ENCODE data around the gene ISYNA1.

Gene ISYNA1

DNA sequence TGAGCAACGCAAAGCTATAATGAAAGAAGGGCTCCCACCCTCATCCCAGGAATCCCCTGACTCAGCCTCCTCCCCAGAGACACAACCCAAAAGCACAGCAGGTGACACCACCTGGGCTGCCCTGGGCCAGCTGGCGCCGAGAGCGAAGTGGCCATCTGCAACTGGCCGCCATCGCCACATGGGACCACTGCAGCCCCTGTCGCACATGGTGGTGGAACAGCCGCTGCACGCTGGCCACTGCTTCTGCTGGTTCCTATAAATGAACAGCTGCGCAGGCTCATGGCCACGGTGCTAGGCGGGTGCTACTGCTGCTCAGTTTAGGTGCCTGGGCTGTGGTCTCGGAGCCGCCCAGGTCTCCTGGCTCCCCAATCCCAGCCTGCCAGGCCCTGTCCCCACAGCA lies 11.6 kb upstream of the ISYNA1 start:
- in situ Hi-C loops (cut with MboI; ENCODE audit: low pct_unique_long_range_greater_than_20kb, low sequenced_read_pairs) = no loop called here
- no peak for DNase-seq

DNA sequence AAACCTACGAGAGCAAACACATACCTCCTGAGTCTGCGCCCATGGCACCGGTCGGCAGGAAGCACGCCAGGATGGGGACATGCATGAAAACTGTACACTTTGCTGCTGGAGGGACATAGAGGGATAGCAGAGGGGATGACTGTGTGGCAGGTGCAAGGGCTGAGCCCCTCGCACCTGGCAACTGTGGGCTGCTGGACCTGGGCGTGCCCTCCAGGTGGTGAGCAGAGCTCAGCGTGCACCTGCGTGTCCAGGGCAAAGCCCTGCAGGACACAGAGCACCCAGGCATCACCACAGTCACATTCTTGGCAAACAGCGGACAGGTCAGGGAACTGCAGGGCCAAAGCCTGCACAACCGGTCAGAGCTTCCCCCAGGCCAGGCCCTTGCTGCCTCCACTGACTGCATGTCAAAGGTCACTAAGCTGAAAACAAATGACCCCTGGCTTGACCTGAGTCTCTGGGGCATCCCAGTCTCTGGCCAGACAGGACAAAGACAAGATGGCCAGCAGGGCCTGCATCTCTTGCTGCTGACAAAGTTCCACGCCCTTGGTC lies 9.0 kb upstream of the ISYNA1 start:
- no peak for DNase-seq
- in situ Hi-C loops (cut with MboI; ENCODE audit: low pct_unique_long_range_greater_than_20kb, low sequenced_read_pairs) = no loop called here

DNA sequence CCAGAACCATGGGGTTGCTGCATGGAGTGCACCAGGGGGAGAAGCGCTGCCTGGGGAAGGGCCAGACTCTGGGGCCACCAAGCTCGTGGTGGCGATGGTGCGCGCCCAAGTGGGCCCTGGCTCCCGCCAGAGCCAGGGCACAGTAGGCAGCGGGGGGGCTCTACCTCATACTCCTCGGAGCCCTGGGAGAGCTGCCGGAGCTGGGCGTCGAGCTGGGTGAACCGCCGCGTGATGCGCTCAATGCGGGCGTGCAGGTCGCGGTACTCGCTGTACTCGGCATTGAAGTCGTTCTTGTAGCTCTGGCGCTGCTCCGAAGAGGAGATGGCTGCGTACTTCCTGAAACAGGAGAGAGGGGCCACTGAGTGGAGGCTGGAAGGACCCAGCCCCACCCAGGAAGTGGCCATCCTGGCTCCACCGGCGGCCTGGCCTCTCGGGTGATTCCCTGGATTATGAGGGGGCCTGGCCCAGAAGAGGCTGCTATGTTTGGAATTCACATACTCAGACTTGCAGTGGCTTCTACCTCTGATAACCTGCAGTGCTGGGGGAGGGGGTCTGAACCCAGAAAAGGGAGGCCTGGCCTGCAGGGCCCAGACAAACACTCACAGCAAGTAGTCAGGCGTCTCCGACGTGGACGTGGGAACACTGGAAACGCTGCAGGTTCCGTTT lies 8.3 kb upstream of the ISYNA1 start:
- in situ Hi-C loops (cut with MboI; ENCODE audit: low pct_unique_long_range_greater_than_20kb, low sequenced_read_pairs) = no loop called here

DNA sequence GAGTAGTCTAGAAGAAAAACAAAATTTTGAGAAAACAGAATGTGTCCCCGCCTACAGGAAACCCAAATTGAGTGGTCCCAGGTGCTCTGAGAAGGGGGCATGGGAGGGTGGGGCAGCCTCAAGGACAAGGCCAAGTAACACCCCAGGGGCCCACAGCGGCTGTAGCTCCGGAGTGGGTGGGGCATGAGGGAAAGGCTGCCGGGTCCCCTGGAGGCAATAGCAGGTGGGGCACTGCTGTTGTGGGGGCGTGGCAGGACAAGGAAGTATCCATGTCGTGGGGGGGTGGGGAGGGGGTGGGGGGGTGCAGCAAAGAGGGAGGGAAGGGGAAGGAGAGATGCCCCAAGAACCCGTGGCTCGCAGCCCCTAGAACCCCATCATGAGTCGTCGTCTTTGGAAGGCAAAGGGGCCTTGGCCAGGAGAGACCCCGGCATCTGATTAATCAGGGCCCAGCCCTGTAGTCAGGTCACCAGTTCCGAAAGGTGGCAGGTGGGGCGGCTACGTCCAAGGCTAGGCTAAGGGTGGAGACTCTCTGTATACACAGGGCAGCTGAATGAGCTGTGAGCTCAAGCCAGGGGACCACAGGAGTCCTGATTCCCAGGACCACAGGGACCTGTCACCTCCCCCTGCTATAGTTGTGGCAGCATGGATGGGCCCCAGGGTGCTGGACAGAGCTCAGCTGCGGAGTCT lies 7.5 kb upstream of the ISYNA1 start:
- no peak for DNase-seq
- in situ Hi-C loops (cut with MboI; ENCODE audit: low pct_unique_long_range_greater_than_20kb, low sequenced_read_pairs) = no loop called here

More for the DNA sequence above, 8.3 kb upstream of the ISYNA1 start:
- no peak for DNase-seq

DNA sequence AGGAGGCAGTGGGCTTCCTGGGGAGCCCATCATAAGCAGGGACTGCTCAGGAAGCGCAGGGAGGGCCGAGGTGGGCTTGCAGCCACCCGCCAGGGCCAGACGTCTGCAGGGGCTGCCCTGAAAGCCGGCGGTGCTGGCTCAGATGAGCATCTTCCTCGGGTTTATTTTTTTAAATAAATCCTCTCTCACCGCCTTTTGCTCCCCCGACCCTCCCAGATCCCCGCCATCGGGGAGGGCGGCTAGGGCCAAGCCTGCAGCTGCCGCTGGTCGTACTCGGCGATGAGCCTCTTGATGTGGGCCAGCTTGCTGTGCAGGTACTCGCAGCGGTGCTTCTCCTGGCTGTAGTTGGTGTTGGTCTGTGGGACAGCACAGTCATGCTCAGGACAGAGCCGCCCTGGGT lies 6.6 kb upstream of the ISYNA1 start:
- in situ Hi-C loops (cut with MboI; ENCODE audit: low pct_unique_long_range_greater_than_20kb, low sequenced_read_pairs) = no loop called here
- DNase-seq = no peak

DNA sequence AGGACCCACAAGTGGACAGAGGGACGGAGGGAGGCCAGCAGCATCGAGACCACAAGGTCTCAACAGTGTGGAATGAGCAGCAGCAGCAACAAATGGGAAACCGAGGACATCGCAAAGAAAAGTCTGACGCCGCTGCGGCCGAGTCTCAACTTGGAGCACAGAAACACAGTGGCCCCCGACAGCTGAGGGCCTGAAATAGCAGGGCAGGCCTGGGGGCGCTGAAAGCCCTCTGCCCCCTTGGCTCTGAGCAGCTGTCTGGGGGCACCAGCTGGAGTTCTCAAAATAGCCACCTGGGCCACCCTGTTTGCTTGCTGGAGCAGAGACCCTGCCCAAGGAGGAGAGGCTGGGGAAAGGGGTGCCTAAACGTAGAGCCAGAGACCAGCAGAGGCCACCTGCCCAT lies 5.9 kb upstream of the ISYNA1 start:
- no peak for DNase-seq
- in situ Hi-C loops (cut with MboI; ENCODE audit: low pct_unique_long_range_greater_than_20kb, low sequenced_read_pairs) = no loop called here

DNA sequence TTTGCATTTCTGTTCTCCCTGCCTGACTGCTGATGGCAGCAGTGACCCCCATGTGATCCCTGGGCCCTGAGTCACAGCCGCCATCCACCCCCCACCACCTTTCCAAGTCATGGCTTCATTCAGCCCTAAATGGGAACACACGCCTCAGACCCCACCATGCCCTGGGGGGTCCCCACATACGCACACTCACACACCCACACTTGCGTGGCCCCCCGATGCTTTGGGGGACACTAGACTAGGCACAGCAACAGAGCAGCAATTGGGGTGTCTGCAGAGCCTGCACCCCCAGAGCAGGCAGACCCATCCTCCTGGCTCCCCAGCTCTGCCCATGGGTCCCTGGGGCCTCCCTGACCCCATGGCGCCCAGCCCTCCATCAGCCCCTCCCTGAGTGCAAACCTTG lies 5.5 kb upstream of the ISYNA1 start:
- in situ Hi-C loops (cut with MboI; ENCODE audit: low pct_unique_long_range_greater_than_20kb, low sequenced_read_pairs) = no loop called here
- DNase-seq = no peak

DNA sequence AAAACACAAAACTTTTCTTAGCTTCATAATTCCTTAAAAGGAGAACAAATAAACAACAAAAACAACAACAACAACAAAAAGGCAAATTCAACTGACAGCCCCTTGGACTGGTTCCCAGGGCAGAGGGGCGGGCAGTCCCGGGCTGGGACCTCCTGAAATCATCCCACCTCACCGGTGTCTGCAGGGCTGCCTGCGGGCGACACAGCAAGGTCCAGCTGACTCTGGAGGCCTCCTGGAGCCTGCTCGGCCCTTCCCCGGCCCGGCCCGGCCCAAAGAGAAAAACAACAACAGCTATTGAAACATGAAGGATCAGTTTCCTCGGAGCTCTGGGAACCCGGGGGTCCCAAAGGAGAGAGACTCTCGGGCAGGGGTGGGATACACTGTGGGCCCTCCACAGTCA lies 5.0 kb upstream of the ISYNA1 start:
- DNase-seq = no peak
- in situ Hi-C loops (cut with MboI; ENCODE audit: low pct_unique_long_range_greater_than_20kb, low sequenced_read_pairs) = no loop called here

DNA sequence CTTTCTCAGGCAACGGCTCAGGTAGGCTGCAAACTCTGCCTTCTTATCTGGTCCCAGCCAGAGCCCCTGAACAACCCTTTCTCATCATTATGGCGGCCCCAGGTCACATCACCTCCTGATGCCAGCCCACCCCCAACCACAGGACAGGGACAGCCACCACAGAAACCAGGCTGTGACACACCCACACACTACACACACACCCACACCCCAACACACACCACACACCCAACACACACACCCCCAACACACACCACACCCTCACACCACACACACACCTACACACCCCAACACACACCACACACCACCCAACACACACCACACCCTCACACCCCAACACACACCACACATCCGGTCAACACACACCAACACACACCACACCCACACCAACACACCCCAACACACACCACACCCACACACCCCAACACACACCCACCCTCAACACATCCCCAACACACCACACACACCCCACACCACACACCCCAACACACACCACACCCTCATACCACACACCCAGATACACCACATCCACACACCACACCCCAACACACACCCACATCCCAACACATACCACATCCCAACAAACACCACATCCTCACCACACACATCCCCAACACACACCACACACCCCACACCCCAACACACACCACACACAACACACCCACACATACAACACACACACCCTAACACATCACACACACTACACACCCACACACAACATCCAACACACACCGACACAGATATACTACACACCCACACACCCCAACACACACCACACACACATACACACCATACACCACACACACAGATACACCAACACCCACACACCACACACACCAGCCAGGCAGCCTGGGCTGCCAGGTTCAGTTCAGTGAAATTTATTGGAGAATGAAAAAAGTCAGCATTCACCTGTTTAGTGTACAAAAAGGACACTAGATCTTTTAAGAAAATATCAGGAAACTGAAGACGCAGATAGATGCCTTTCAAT lies 4.2 kb upstream of the ISYNA1 start:
- in situ Hi-C loops (cut with MboI; ENCODE audit: low pct_unique_long_range_greater_than_20kb, low sequenced_read_pairs) = no loop called here
- no peak for DNase-seq

DNA sequence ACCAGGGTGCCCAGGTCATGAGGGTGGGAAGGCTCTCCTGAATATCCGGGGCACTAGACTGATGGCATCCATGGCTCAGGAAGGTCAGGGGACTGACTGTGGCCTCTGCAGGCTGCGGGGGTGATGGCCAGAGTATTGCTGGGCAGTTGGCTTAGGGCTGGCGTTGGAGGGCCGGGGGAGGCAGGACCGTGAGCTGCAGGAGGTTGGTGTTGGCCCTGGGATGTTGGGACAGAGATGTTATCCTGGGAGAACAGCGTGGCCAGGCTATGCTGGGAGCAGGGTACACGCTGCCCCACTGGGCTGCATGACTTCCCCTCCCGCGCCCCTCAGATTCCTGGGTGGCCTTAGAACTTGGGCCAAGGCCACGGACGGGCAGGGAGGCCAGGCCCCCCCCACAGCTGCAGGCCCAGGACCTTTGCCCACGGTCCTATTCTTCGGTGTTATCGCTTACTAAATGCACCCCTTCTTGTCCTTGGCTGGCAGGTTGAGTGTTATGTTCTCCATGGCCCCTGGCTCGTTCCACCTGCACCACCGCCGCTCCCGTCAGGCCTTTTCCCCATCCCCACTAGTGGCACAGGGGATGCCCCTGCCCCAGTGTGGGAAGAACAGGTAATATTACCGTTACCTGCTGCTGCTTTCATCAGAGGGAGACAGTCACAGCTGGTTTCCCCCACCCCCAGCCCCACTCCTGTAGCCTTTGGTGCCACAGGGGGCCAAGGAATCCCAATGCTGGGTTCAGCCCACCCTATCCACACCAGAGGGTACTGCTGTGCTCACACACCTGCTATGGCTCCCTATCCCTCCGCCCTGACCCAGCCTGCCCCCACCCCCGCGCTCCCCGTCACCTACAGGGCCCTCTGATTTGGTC lies 3.2 kb upstream of the ISYNA1 start:
- in situ Hi-C loops (cut with MboI; ENCODE audit: low pct_unique_long_range_greater_than_20kb, low sequenced_read_pairs) = no loop called here
- DNase-seq = no peak

DNA sequence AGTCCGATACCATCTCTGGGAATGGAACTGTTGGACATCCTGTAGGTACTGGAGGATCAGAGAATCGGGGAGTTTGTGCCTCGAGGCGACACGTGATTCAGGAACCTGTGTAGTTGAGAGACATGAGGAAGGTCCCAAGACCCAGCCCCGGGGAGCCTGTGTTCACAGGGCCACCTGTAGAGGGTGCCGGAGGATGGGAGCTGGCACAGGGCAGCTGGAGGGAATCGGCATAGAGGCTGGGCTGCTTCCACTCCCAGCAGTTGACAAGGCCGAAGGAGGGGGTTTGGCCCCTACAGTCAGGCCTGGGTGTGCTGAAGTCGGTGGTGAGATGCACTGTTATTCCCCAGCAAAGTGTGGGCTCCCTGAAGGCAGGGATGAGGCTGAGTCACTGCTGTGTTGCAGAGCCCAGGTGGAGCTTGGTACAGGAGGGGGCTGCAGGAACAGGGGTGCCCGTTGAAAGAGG lies 2.5 kb upstream of the ISYNA1 start:
- in situ Hi-C loops (cut with MboI; ENCODE audit: low pct_unique_long_range_greater_than_20kb, low sequenced_read_pairs) = no loop called here
- peak; percentile 69 for DNase-seq

DNA sequence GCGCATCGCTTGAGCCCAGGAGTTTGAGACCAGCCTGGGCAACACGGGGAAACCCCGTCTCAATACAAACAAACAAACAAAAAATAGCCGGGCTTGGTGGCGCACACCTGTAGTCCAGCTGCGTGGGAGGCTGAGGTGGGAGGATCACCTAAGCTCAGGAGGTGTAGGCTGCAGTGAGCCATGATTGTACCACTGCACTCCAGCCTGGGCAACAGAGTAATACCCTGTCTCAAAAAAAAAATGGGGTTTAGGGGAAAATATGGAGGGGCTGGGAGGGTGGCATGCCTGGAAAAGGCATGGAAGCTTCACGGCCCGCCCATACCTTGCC lies 1.9 kb upstream of the ISYNA1 start:
- in situ Hi-C loops (cut with MboI; ENCODE audit: low pct_unique_long_range_greater_than_20kb, low sequenced_read_pairs) = no loop called here
- no peak for DNase-seq

DNA sequence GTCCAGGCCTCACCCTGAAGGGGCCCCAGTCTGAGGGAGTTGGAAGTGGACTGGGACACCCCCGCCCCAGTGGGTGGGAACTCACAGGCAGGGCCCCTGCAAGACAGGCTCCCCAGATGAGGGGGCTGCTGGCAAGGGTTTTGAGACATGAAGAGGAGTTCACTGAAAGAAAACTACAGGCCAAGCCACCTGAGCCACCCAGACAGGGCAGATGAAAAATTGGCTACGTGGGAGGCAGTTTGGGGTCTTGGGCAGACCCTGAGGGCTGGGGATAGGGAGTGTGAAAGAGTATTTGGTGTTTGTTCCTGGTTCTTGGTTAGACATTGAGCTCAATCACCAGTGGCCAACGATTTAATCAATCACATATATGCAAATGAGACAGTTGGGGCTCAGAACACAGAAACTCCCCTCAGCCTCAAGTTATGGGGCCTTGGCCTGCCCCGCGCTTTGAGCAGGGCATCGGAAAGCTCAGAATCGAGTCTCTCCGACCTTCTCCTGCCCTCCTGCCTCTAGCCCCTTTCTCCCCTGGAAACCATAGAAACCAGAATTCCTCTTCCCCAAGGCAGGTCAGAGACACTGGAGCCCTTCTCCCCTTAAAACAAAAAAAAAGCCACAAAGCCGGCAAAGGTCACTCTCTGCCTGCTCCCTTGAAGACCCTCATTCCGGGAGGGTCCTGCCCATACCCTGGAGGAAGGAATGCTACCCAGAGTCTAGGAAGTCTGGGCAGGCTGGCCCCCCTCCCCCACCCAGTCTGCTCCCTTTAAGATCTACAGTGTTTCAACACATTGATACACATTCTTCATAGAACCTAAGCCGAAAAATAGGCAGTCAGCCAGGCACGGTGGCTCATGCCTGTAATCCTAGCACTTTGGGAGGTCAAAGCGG lies 1.3 kb upstream of the ISYNA1 start:
- in situ Hi-C loops (cut with MboI; ENCODE audit: low pct_unique_long_range_greater_than_20kb, low sequenced_read_pairs) = no loop called here
- DNase-seq = no peak

DNA sequence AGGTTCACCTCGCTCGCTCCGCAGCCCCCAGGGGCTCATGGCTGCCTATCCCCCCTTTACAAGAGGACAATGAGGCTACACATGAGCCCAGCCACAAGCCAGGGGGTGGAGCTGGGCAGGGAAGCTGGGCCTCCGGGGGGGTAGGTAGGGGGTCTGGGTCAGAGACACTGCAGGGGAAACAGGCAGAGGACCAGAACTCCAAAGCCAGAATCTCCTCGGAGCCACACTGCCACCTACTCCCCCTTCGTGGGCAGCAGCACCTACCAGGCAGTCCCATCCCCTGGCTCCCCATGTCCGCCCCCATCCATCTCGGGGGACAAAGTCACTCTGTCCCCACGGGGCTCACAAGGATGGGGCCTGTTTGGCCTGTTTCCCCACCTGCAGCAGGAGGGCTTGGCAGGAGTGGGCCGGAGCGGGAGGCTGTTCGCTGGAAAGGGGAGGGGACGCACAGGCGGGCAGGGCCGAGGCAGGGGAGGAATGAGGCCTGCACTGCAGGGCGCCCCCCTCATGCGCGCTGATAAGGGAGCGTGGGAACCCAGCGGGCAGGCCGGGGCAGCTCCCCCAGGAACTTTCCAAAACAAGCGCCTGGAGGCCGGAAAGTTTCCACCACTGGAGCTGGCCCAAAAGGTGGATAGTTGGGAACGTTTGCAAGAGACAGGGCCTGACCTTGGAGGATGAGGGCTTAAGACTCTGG lies 545 bp upstream of the ISYNA1 start:
- no peak for DNase-seq
- in situ Hi-C loops (cut with MboI; ENCODE audit: low pct_unique_long_range_greater_than_20kb, low sequenced_read_pairs) = no loop called here

DNA sequence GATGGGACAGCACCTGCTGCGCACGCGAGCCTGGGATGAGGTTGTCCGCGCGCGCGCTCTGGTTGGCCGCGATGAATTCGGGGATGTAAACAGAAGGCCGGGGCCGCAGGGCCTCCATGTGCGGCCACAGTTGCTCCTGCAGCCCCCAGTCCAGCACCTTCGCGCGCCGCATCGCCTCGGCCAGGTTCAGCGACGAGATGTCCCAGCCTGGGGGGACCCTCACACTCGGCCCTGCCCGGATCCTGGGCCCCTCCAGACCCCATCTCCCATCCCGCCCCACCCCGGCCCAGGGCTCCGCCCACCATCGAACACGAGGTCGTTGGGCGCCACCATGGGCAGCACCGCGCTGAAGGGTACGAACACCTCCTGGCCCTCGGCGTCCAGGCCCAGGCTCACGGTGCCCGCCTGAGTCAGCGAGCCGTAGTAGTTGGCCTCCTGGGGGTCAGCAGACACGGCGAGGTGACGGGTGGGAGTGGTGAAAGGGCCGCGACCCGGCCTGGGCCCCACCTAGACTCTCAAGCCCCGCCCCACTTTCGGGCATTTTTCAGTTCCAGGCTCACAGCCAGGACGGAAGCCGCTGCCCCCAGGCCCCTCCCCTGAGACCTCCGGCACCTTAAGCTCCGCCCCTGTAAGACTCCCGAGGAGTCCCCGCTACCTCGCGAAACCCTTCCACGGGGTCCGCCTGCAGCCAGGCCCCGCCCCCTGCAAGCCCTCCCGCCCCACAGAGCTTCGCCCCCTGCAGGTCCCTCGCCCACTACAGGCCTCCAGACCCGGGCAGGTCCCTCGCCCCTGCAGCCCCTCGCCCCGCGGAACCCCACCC lies 1.1 kb downstream of the ISYNA1 start:
- in situ Hi-C loops (cut with MboI; ENCODE audit: low pct_unique_long_range_greater_than_20kb, low sequenced_read_pairs) = no loop called here
- DNase-seq = peak; percentile 80

DNA sequence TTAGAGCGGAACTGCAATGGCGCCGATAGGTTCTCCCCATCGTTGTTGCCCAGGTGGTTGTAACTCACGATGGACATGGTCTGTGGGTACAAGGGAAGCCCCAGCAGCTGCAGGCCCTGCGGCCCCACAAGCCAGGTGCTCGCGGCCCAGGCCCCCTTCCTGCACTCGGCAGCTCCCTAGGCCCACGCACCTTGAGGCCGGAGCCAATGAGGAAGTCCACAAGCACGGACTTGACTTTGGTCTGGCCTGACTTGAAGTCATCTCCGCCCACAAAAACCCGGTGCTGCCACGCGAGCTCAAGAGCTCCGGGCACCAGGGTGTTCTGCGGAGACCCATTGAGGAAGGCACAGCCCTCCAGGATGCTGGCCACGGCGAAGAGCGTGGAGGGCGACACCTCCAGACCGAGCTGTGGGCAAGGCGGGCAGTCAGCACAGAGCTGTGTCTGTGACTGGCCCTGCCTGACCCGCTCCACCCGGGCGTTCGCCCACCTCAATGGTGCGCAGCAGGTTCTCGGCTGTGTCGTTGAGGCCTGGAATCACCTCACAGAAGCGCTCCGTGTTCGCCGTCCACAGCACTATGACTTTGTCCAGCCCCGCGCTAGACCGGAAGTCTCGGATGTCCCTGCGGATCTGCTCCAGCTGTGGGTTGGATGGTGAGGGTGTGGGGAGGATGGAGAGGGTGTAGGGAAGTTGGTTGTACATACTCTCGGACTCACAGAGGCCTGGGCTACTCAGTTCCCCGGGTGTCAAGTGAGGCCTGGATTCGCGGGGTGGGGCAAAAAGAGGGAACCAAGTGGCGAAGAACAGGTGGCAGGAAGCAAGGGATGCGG lies 1.9 kb downstream of the ISYNA1 start:
- DNase-seq = no peak
- in situ Hi-C loops (cut with MboI; ENCODE audit: low pct_unique_long_range_greater_than_20kb, low sequenced_read_pairs) = no loop called here

All from KBM-7 (cell line).